ENCODE measurements around the gene RASA3.
"Not testable (repeated sequence)": the region's sequence is repeated elsewhere in the genome, so short reads cannot be mapped to it uniquely, and the experiment has no call there.

The RASA3 gene

GRCh38 chr13:114027046-114027715, 105.2 kb downstream of the RASA3 start:
- no peak for DNase-seq

DNA sequence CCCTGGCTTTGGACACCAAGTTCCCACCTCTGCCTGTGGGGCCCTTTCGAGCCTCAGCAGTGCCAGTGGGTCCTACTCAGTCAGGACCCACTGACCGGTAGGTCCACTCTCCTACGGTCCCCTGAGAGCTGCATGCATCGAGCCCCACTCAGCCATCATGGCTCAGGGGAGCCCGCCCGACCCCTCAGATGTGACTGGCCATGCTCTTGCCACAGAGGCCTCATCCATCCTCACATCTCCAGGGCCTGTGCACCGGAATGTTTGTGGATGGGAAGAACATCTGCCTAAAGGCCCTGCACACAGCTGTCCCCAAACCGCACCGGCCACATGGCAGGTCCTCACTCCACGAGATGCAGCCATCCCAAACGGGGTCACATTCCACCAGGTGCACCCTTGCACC, 105.9 kb downstream of the RASA3 start:
- DNase-seq: no peak

DNA sequence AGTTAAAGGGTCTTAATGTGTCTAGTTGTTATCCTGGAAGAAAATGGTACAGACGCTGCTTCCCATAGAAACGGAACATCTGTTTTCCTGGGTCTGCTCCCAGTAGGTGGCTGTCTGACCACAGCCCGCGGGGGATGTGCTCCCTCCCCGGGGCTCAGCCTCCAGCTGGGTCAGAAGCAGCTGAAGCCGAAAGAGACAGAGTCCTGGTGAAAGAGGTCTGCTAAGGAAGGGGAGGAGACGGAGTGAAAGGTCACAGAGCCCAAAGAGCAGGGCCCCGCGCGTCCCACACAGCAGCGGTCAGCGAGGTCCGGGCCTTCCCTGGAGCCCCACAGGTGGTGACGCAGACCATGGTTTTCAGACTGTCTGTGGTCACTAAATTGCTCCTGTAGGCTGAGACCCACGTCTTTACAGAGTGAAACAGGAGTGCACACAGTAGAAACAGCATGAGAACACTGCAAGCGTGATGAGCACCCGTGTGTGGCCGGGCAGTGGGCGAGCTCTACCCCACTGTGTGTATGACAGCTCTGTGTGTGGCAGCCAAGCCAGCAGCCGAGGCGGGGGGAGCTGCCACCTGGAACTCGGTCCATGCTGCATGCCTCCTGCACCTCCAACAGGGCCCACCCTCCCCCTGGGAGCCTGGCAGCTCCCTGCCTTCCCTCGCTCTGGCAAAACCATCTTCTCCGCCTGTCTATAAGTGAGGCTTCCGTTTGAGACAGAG, 106.5 kb downstream of the RASA3 start:
- no peak for DNase-seq

- no peak for DNase-seq
These were observed 107.1 kb downstream of the RASA3 start for GRCh38 chr13:114025405-114025713.

GRCh38 chr13:114024603-114025404, 107.6 kb downstream of the RASA3 start:
- DNase-seq: no peak

DNA sequence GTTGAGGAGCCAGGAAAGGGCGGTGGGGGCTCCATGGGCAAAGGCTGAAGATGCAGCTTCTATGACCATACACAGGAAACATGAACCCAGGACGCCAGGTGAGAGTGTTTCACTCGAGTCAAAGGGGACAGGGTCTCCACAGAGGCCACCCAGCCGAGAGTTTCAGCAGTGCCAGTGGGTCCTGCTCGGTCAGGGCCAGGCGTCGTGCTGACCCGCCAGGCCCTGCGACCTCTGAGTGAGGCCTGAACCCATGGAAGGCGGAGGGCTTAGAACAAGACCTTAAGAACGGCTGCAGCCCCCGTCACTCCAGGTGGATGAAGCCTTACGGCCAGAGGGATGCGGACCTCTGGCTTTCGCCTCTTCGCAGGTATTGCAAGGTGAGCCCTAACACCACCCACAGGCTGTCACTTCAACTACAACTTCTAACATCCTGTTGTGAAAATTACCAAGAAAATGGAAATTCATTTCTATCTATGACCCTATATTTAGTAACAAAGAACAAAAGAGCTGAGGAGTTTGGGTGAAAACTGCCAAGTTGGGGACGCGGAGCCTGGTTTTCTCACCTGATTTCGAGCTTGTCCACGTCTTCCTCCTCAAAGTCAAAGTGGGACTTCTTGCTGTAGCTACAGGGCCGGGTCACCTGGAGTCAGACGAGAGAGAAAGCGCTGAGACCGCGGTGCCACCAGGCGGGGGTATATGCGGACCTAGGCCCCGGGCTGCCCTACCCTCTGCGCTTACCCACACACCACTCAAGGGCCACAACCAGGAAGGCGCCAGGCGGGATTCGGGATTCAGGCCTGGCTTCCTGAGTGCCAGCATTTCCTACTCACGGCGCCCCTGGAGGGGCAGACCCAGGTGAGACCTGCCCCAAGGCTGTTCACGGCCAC, 108.5 kb downstream of the RASA3 start:
- no peak for DNase-seq

DNA sequence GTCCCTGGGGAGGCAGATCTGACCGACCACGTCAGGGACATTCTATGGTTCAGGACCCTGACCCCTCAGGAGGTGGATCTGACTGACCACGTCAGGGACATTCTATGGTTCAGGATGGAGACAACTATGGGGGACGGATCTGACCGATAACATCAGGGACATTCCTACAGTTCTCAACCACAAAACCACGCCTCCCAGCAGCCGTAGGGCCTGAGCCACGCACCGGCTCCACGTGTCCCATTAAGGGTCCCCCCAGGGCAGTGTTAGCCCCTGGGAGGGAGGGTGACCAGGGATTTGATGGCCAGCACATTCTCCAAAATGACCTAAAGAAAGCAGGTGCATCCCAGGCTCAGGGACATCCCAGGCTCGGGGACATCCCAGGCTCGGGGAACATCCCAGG, 109.5 kb downstream of the RASA3 start:
- no peak for DNase-seq

- no peak for DNase-seq
These were observed 110.1 kb downstream of the RASA3 start for GRCh38 chr13:114022309-114022669.

DNA sequence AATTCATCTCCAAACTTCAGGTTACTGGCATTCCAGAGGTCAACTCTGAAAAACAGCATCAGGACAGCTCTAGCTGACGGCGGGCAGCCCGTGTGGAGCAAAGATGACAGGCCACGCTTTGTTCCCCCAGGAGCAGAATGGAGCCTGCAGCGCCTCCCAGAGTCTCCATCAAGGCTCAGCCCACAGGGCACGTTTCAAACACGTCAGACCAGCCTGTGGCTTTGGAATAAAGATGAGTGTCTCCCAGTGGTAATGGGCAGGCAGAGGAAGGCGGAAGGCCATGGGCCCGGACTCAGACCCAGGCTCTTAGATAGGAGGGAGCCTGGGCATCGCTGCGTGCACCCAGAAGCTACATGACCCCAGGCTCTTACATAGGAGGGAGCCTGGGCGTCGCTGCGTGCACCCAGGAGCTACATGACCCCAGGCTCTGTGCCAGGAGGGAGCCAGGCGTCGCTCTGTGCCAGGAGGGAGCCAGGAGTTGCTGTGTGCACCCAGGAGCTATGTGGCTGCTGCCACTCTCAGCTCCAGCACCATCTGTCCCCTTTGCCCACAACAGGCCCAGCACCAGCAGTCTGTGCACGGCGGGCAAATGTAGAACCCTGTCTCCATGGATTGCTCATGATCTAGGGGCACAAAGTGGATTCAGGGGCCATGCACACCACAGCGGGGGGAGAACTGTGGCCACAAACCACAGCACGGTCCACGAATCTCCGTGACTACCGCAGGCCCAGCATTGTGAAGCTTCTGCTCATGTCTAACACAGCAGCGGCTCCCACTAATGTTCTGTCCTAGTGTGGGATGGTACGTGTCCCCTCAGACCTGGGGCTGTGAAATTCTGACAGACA, 110.7 kb downstream of the RASA3 start:
- no peak for DNase-seq

DNA sequence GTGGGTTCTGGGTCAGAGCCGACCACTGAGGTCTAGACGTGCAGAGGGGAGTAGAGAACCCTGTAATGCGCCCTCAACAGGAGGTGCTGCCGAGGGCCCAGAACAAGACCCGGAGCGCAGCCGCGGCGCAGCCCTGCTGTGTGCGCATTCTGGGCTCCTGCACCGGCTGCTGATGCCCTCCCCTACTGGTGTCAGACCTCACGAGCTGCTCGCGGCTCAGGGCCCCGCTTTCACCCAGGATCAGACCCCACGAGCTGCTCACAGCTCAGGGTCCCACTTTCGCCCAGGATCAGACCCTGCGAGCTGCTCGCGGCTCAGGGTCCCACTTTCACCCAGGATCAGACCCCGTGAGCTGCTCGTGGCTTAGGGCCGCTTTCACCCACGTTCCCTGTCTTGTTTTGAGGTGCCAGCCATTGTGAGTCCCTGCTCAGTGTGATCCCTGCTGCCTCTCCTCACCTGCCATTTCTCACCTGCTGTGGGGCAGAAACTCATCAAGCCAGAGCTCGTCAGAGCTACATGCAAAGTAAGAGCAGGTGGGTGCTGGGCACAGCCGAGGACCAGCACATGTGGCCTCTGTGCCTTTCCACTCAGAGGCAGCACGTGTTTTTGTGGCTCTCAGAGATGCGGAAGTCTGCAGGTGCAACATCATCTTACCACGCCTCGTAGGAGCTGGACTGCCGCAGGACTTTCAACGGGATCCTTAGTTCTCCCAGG, 111.5 kb downstream of the RASA3 start:
- no peak for DNase-seq

GRCh38 chr13:114020134-114020533, 112.3 kb downstream of the RASA3 start:
- not testable (repeated sequence) for DNase-seq

DNA sequence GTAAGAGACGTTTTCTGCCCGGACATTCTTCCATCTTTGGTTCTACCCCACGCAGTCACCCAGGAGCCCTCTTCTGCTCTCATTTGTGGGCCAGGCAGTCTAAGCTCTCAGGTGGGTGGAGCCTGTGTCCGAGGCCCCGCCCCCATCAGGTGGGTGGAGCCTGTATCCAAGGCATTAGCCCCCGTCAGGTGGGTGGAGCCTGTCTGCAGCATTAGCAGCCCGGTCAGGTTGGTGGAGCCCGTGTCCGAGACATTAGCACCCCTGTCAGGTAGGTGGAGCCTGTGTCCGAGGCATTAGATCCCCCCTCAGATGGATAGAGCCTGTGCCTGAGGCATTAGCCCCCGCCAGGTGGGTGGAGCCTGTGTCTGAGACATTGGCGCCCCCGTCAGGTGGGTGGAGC, 113.1 kb downstream of the RASA3 start:
- DNase-seq: no peak

DNA sequence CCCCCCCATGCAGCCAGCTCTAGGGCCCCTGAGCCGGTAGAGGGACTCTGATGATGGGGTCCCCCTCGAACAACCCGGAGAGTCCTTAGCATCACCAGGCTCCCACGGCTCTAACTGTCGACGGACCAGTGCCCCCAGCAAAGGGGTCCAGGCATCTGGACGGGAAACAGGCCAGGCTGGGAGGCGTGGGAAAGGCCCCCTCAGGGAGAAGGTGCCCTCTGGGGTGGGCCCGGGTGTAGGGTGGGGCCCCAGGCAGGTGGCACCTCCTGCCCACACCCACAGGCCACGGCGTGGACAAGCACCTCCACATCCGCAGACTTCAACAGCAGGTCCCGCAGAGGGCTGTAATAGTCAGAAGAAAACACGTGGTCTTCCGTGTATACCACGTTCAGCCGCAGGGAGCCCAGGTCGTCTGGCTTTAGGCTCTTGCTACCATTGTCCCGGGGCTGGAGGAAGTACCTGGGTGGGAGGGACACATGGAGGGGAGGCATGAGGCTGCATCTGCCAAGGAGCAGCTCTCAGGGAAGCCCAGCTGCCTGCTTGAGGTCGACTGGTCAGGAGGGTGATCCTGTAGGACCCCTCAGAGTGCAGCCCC, 113.9 kb downstream of the RASA3 start:
- DNase-seq: no peak

GRCh38 chr13:114017966-114018365, 114.5 kb downstream of the RASA3 start:
- DNase-seq: no peak

- DNase-seq: no peak
These were observed 115.3 kb downstream of the RASA3 start for GRCh38 chr13:114017028-114017630.

DNA sequence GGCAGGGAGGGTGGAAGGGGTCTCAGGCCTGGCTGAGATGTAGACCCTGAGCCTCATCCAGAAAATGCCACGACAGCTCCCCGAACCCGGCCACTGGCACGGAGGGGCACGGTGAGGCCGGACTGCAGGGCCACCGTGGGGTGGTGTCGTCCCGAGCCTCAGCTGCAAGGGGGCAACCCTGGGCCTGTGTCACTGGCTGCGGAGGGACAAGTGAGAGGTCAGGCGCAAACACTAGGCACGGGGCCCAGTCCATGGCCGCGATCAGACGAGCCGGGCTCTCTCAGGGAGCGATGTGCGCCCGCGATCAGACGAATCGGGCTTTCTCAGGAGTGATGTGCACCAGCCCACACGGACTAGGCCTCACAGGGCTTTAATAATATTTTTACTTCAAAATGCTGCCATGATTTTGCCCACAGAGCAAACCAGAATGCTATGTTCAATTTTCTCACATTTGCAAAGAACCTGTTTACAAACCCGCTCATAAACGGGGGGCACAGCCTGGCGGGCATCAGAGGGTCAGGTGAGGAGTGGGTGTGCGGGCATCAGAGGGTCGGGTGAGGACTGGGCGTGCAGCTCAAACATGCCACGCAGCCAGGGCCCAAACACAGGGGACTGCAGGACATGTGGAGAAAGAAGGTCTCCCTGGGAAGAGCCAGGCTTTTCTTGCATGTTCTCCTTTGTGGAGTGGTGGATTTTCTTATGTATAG, 115.9 kb downstream of the RASA3 start:
- no peak for DNase-seq

GRCh38 chr13:114015969-114016295, 116.5 kb downstream of the RASA3 start:
- DNase-seq: no peak

- DNase-seq: no peak
These were observed 117.1 kb downstream of the RASA3 start for GRCh38 chr13:114015111-114015968.

All from effector CD4-positive, alpha-beta T cell (primary cell).